ENCODE measurements around the gene FBXO40. TPM values are rescaled to one million over a fixed set of nuclear protein-coding genes. Genes with fewer than 3 reads are reported as not detected.

FBXO40 gene
- total and polyA plus RNA-seq, 9 of the 15 experiments (the other 6 are each of a cell fraction or from before 2014, with no cell fraction given), result 0.01 to 0.05 (median 0.04) TPM; not detected in 3

GRCh38 chr3:121545574-121546455 is 47.4 kb upstream of the FBXO40 start, which contains the start of gene POLQ (continued):
- no peak for TF ChIP-seq LEF1 (IDR thresholded peaks at IDR 0.05)
- no peak for TF ChIP-seq DDX20 (tag; IDR thresholded peaks at IDR 0.05; ENCODE audit: low read depth)
- no peak for TF ChIP-seq PTTG1 (tag; IDR thresholded peaks at IDR 0.05; ENCODE audit: low read depth)
- TF ChIP-seq TAL1 (IDR thresholded peaks at IDR 0.05), result no peak
- no peak for TF ChIP-seq ZNF282 (CRISPR knock-in tag; IDR thresholded peaks at IDR 0.05)
- TF ChIP-seq MLX (CRISPR knock-in tag; conservative IDR thresholded peaks at IDR 0.05), result no peak
- TF ChIP-seq BMI1 (IDR thresholded peaks at IDR 0.05; ENCODE audit: low read length), result no peak
- no peak for TF ChIP-seq MAFF (IDR thresholded peaks at IDR 0.05; ENCODE audit: low read length)
- no peak for TF ChIP-seq RBM25 (IDR thresholded peaks at IDR 0.05; ENCODE audit: low read depth, low read length, severe bottlenecking)
- TF ChIP-seq ZFPM2 (CRISPR knock-in tag; IDR thresholded peaks at IDR 0.05), result no peak
- no peak for TF ChIP-seq ZBTB43 (CRISPR knock-in tag; IDR thresholded peaks at IDR 0.05)
- TF ChIP-seq HMBOX1 (IDR thresholded peaks at IDR 0.05), result no peak; the same call in 1 of the 2 replicates
- no peak for TF ChIP-seq ZNF212 (CRISPR knock-in tag; IDR thresholded peaks at IDR 0.05)
